Right lobe of liver (tissue), 4 donors: Measurements from ENCODE around the gene PAXX.

Experiments used
- CTCF ChIP-seq, 4 donors: fragments of 200-600 bp in 3 of 4; fragments of 450-650 bp in 1 of 4; IDR thresholded peaks; one replicate each; pipeline versions ENCODE4 v1.5.1 to v1.8.0; 2016 to 2022; ENCODE audit warnings: antibody characterized with exemption in 4 of 4, mild to moderate bottlenecking in 2 of 4
- POLR2A ChIP-seq: fragments of 450-650 bp; IDR thresholded peaks from one replicate; pipeline ENCODE4 v1.6.1; 2017; ENCODE audit warnings: antibody characterized with exemption, mild to moderate bottlenecking
- donor health status: DM: no; HTN: no; CAD: no.
- donor health status: DM: no; HTN: no; CAD: no.
- donor health status: DM: no; HTN: yes; CAD: no.

GRCh38 chr9:136964171-136964689, 28.0 kb upstream of the PAXX start:
- TF ChIP-seq CTCF (IDR thresholded peaks at IDR 0.05) (no peak), POLR2A (no peak)
